ENCODE data around the gene USH2A.

USH2A gene

DNA sequence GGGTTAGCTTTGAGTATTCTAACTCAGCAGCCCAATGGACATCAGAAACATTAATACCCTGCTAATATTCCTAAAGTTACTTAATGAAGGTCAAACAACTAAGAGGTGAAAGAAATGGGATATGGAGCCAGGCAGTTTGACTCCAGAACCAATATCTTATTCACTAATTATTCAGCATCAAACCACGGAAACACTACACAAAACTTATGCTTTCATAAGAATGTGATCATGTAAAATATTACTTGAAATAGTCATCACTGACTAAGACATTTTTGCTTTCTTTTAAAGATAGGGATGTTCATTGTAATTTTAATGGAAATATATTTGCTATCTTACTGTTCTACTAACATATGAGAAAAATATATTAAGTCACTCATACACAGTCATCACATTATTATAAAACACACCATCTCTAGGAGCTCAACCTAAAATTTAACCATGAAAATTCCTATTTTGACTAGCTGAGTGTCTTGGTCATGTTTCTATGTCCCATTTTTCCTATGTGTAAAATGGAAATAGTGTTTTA lies 615.3 kb downstream of the USH2A start:
- no peak overlapping the region for H3K4me3 ChIP-seq (ENCODE audit: low read depth in 1 of 5, low read length in 5 of 5)
- no peak overlapping the region for H3K27ac ChIP-seq (ENCODE audit: low read depth, low read length)
- H3K36me3 ChIP-seq (ENCODE audit: control insufficient read depth in 5 of 5, insufficient read depth in 5 of 5, low read length in 5 of 5) = no peaks in the 10 kb centered on the region
- H3K27me3 ChIP-seq (ENCODE audit: control insufficient read depth in 5 of 5, insufficient read depth in 4 of 5, low read length in 5 of 5) = no peaks in the 10 kb centered on the region
- no peaks in the 10 kb centered on the region for H3K4me1 ChIP-seq (ENCODE audit: control insufficient read depth in 5 of 5, insufficient read depth in 5 of 5, low read length in 5 of 5)
- no peak overlapping the region for H3K9ac ChIP-seq (ENCODE audit: low read length in 5 of 5)
- peaks cover 4 to 18% (median 5%) of the 10 kb centered on the region in 5 donors for H3K9me3 ChIP-seq (ENCODE audit: control insufficient read depth in 5 of 5, low read length in 5 of 5)

DNA sequence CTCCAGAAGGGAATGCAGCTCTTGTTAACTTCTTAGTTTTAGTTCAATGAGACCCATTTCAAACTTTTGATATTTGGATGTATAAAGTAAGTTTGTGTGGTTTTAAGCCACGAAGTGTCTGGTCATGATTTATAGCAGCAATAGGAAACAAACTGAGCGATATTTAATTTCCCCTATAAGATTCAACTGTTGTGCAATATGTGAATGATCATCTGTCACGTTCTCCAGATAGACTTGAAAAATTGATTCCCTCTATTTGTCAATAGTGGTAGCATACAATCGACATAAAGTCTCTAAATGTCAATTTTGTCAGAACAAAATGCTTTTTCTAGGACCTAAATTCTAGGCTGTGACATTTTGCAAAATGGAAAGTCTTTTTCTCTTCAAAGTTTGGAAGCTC lies 616.0 kb downstream of the USH2A start:
- Histone ChIP-seq H3K27me3 (ENCODE audit: control insufficient read depth in 5 of 5, insufficient read depth in 4 of 5, low read length in 5 of 5) (no peaks in the 10 kb centered on the region), H3K4me1 (ENCODE audit: control insufficient read depth in 5 of 5, insufficient read depth in 5 of 5, low read length in 5 of 5) (no peaks in the 10 kb centered on the region), H3K9me3 (ENCODE audit: control insufficient read depth in 5 of 5, low read length in 5 of 5) (peaks cover 2 to 10% (median 4%) of the 10 kb centered on the region in 5 donors), H3K27ac (ENCODE audit: low read depth, low read length) (no peak overlapping the region), H3K9ac (ENCODE audit: low read length in 5 of 5) (no peak overlapping the region), H3K36me3 (ENCODE audit: control insufficient read depth in 5 of 5, insufficient read depth in 5 of 5, low read length in 5 of 5) (no peaks in the 10 kb centered on the region), H3K4me3 (ENCODE audit: low read depth in 1 of 5, low read length in 5 of 5) (no peak overlapping the region)

GRCh38 chr1:215797859-215798258 lies 625.4 kb downstream of the USH2A start:
- no peaks in the 10 kb centered on the region for H3K36me3 ChIP-seq (ENCODE audit: control insufficient read depth in 5 of 5, insufficient read depth in 5 of 5, low read length in 5 of 5)

DNA sequence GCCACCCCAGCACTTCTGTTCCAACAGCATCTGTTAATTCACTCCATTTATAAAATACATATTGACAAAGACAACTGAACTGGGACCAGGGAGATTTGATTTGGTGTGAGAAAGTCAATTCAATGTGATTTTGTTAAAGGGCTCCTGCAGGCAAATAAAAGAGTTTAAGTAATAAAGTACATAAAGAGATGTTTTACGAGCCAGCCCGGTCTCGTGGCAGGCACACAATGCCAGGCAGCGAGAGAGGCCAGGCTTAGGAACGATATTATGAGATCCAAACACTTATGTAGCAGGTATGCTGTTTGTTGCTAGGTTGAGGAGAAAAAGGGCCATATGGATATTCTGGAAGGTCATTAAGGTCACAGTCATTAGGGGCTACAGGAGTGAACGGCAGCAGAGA lies 629.1 kb downstream of the USH2A start:
- Histone ChIP-seq H3K4me1 (ENCODE audit: control insufficient read depth in 5 of 5, insufficient read depth in 5 of 5, low read length in 5 of 5) (no peaks in the 10 kb centered on the region), H3K36me3 (ENCODE audit: control insufficient read depth in 5 of 5, insufficient read depth in 5 of 5, low read length in 5 of 5) (no peaks in the 10 kb centered on the region), H3K27me3 (ENCODE audit: control insufficient read depth in 5 of 5, insufficient read depth in 4 of 5, low read length in 5 of 5) (no peaks in the 10 kb centered on the region)

More at GRCh38 chr1:215797859-215798258, 625.4 kb downstream of the USH2A start:
- H3K4me1 ChIP-seq (ENCODE audit: control insufficient read depth in 5 of 5, insufficient read depth in 5 of 5, low read length in 5 of 5) = no peaks in the 10 kb centered on the region
- no peak overlapping the region for H3K4me3 ChIP-seq (ENCODE audit: low read depth in 1 of 5, low read length in 5 of 5)
- H3K9ac ChIP-seq (ENCODE audit: low read length in 5 of 5) = no peak overlapping the region
- H3K9me3 ChIP-seq (ENCODE audit: control insufficient read depth in 5 of 5, low read length in 5 of 5) = no peaks in the 10 kb centered on the region
- no peak overlapping the region for H3K27ac ChIP-seq (ENCODE audit: low read depth, low read length)
- H3K27me3 ChIP-seq (ENCODE audit: control insufficient read depth in 5 of 5, insufficient read depth in 4 of 5, low read length in 5 of 5) = no peaks in the 10 kb centered on the region

DNA sequence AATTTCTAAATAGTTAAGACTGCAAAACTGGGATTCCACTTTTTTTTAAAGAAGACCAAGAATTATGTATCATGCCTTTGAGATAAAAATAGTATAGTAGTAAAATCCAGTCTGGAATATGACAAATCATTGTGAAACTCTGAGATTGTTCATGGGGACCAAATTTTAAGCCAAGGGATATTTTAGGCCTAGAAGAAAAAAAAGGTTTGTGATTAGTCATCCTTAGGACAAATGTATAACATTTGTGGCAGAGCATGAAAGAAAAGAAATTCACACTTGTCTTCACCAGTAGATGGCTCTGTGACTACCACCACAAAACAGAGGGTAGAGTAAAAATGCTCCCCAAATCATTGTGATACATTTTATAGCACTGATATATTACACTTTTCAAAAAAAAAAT lies 630.1 kb downstream of the USH2A start:
- no peak overlapping the region for H3K27ac ChIP-seq (ENCODE audit: low read depth, low read length)
- no peaks in the 10 kb centered on the region for H3K27me3 ChIP-seq (ENCODE audit: control insufficient read depth in 5 of 5, insufficient read depth in 4 of 5, low read length in 5 of 5)

More for the DNA sequence above, 629.1 kb downstream of the USH2A start:
- H3K9ac ChIP-seq (ENCODE audit: low read length in 5 of 5) = no peak overlapping the region
- H3K27ac ChIP-seq (ENCODE audit: low read depth, low read length) = no peak overlapping the region
- no peaks in the 10 kb centered on the region for H3K9me3 ChIP-seq (ENCODE audit: control insufficient read depth in 5 of 5, low read length in 5 of 5)
- no peak overlapping the region for H3K4me3 ChIP-seq (ENCODE audit: low read depth in 1 of 5, low read length in 5 of 5)

GRCh38 chr1:215792446-215792845 lies 630.8 kb downstream of the USH2A start:
- H3K9me3 ChIP-seq (ENCODE audit: control insufficient read depth in 5 of 5, low read length in 5 of 5) = no peaks in the 10 kb centered on the region

More for the DNA sequence above, 630.1 kb downstream of the USH2A start:
- Histone ChIP-seq H3K9ac (ENCODE audit: low read length in 5 of 5) (no peak overlapping the region), H3K9me3 (ENCODE audit: control insufficient read depth in 5 of 5, low read length in 5 of 5) (no peaks in the 10 kb centered on the region), H3K4me3 (ENCODE audit: low read depth in 1 of 5, low read length in 5 of 5) (no peak overlapping the region), H3K4me1 (ENCODE audit: control insufficient read depth in 5 of 5, insufficient read depth in 5 of 5, low read length in 5 of 5) (no peaks in the 10 kb centered on the region), H3K36me3 (ENCODE audit: control insufficient read depth in 5 of 5, insufficient read depth in 5 of 5, low read length in 5 of 5) (no peaks in the 10 kb centered on the region)

GRCh38 chr1:215789981-215790380 lies 633.3 kb downstream of the USH2A start:
- Histone ChIP-seq H3K4me1 (ENCODE audit: control insufficient read depth in 5 of 5, insufficient read depth in 5 of 5, low read length in 5 of 5) (no peaks in the 10 kb centered on the region), H3K27me3 (ENCODE audit: control insufficient read depth in 5 of 5, insufficient read depth in 4 of 5, low read length in 5 of 5) (no peaks in the 10 kb centered on the region), H3K9ac (ENCODE audit: low read length in 5 of 5) (no peak overlapping the region), H3K4me3 (ENCODE audit: low read depth in 1 of 5, low read length in 5 of 5) (no peak overlapping the region), H3K9me3 (ENCODE audit: control insufficient read depth in 5 of 5, low read length in 5 of 5) (no peaks in the 10 kb centered on the region), H3K36me3 (ENCODE audit: control insufficient read depth in 5 of 5, insufficient read depth in 5 of 5, low read length in 5 of 5) (no peaks in the 10 kb centered on the region), H3K27ac (ENCODE audit: low read depth, low read length) (no peak overlapping the region)

More at GRCh38 chr1:215792446-215792845, 630.8 kb downstream of the USH2A start:
- no peak overlapping the region for H3K27ac ChIP-seq (ENCODE audit: low read depth, low read length)
- no peak overlapping the region for H3K4me3 ChIP-seq (ENCODE audit: low read depth in 1 of 5, low read length in 5 of 5)
- no peaks in the 10 kb centered on the region for H3K4me1 ChIP-seq (ENCODE audit: control insufficient read depth in 5 of 5, insufficient read depth in 5 of 5, low read length in 5 of 5)
- H3K9ac ChIP-seq (ENCODE audit: low read length in 5 of 5) = no peak overlapping the region
- no peaks in the 10 kb centered on the region for H3K27me3 ChIP-seq (ENCODE audit: control insufficient read depth in 5 of 5, insufficient read depth in 4 of 5, low read length in 5 of 5)
- H3K36me3 ChIP-seq (ENCODE audit: control insufficient read depth in 5 of 5, insufficient read depth in 5 of 5, low read length in 5 of 5) = no peaks in the 10 kb centered on the region

DNA sequence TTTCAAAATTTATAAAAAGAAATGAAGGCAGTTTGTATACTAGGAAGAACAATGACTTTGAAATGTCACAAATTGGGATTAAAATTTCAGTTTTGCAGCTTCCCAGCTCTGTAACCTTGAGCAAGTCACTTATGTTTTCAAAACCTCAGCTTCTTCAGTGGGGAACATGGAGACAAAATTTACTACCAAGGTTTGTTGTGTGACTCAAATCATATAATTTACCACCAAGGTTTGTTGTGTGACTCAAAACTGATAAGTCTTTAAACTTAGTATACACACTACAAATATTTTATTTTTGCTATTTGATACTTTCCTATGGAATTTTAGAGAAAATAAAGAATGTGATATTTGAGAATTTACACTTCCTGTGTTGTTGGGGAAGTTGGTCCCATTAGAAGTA lies 636.3 kb downstream of the USH2A start:
- Histone ChIP-seq H3K9me3 (ENCODE audit: control insufficient read depth in 5 of 5, low read length in 5 of 5) (no peaks in the 10 kb centered on the region), H3K4me3 (ENCODE audit: low read depth in 1 of 5, low read length in 5 of 5) (no peak overlapping the region), H3K27me3 (ENCODE audit: control insufficient read depth in 5 of 5, insufficient read depth in 4 of 5, low read length in 5 of 5) (no peaks in the 10 kb centered on the region), H3K27ac (ENCODE audit: low read depth, low read length) (no peak overlapping the region), H3K9ac (ENCODE audit: low read length in 5 of 5) (no peak overlapping the region), H3K36me3 (ENCODE audit: control insufficient read depth in 5 of 5, insufficient read depth in 5 of 5, low read length in 5 of 5) (no peaks in the 10 kb centered on the region), H3K4me1 (ENCODE audit: control insufficient read depth in 5 of 5, insufficient read depth in 5 of 5, low read length in 5 of 5) (no peaks in the 10 kb centered on the region)

- Histone ChIP-seq H3K4me1 (ENCODE audit: control insufficient read depth in 5 of 5, insufficient read depth in 5 of 5, low read length in 5 of 5) (no peaks in the 10 kb centered on the region), H3K36me3 (ENCODE audit: control insufficient read depth in 5 of 5, insufficient read depth in 5 of 5, low read length in 5 of 5) (no peaks in the 10 kb centered on the region), H3K4me3 (ENCODE audit: low read depth in 1 of 5, low read length in 5 of 5) (no peak overlapping the region), H3K27ac (ENCODE audit: low read depth, low read length) (no peak overlapping the region), H3K27me3 (ENCODE audit: control insufficient read depth in 5 of 5, insufficient read depth in 4 of 5, low read length in 5 of 5) (peaks cover 0 to 2% (median 0%) of the 10 kb centered on the region in 5 donors), H3K9ac (ENCODE audit: low read length in 5 of 5) (no peak overlapping the region), H3K9me3 (ENCODE audit: control insufficient read depth in 5 of 5, low read length in 5 of 5) (no peaks in the 10 kb centered on the region)
Measured at GRCh38 chr1:215780641-215781040, 642.6 kb downstream of the USH2A start.

DNA sequence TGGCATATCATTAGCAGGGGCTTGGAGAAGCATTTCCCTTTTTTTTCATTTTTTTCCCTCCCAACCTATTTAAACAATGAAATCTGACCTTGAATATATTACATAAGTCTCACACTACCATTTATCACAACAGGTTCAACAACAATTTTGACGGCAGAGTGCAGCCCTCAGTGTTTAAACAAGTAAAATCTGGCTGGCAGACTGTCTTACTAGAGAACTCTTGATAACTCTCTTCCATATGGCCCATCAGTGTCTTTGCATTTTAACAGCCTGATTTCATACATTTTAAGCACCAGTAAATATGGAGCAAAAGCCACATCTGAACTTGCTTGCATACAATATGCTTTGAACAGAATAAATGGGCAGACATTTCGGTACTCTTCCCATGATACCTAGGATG lies 643.1 kb downstream of the USH2A start:
- no peak overlapping the region for H3K27ac ChIP-seq (ENCODE audit: low read depth, low read length)

More for the DNA sequence above, 643.1 kb downstream of the USH2A start:
- Histone ChIP-seq H3K27me3 (ENCODE audit: control insufficient read depth in 5 of 5, insufficient read depth in 4 of 5, low read length in 5 of 5) (peaks cover 0 to 2% (median 0%) of the 10 kb centered on the region in 5 donors), H3K4me3 (ENCODE audit: low read depth in 1 of 5, low read length in 5 of 5) (no peak overlapping the region), H3K36me3 (ENCODE audit: control insufficient read depth in 5 of 5, insufficient read depth in 5 of 5, low read length in 5 of 5) (no peaks in the 10 kb centered on the region), H3K9ac (ENCODE audit: low read length in 5 of 5) (no peak overlapping the region), H3K9me3 (ENCODE audit: control insufficient read depth in 5 of 5, low read length in 5 of 5) (no peaks in the 10 kb centered on the region), H3K4me1 (ENCODE audit: control insufficient read depth in 5 of 5, insufficient read depth in 5 of 5, low read length in 5 of 5) (no peaks in the 10 kb centered on the region)

Measured in subcutaneous abdominal adipose tissue (tissue), 5 donors.